HG03175 (cell line): ENCODE data around the gene BLTP1.
A peak's percentile ranks its signal among the peaks of the same experiment; 100 is the strongest.
"Not testable (repeated sequence)": the region's sequence is repeated elsewhere in the genome, so short reads cannot be mapped to it uniquely, and the experiment has no call there.

Experiments
- ATAC-seq: cut with Tn5 transposase; IDR thresholded peaks from one replicate; pipeline ENCODE4 v1.9.1; 2021; ENCODE audit warnings: mild to moderate bottlenecking, moderate library complexity; ENCODE audit not compliant: unreplicated experiment

BLTP1 gene

GRCh38 chr4:122151982-122152710 lies at the start of gene BLTP1:
Gene BLTP1, plus strand, starts transcription at chr4:122152331. Its CDS starts 18,317 bp downstream, at chr4:122170648.
- ATAC-seq: peak; percentile 95

GRCh38 chr4:122104184-122104583 lies 47.9 kb upstream of the BLTP1 start:
- ATAC-seq: no peak

GRCh38 chr4:122107680-122108079 lies 44.5 kb upstream of the BLTP1 start:
- no peak for ATAC-seq

- ATAC-seq: not testable (repeated sequence)
These were observed 41.8 kb upstream of the BLTP1 start for GRCh38 chr4:122110304-122110703.

- no peak for ATAC-seq
These were observed 34.4 kb upstream of the BLTP1 start for GRCh38 chr4:122117743-122118142.

GRCh38 chr4:122118243-122118642 lies 33.9 kb upstream of the BLTP1 start:
- ATAC-seq: no peak

- no peak for ATAC-seq
These were observed 32.4 kb upstream of the BLTP1 start for GRCh38 chr4:122119739-122120138.

- ATAC-seq: no peak
These were observed 30.5 kb upstream of the BLTP1 start for GRCh38 chr4:122121593-122121992.

- ATAC-seq: no peak
These were observed 30.0 kb upstream of the BLTP1 start for GRCh38 chr4:122122083-122122482.

GRCh38 chr4:122129061-122129460 lies 23.1 kb upstream of the BLTP1 start:
- no peak for ATAC-seq

- ATAC-seq: no peak
These were observed 20.5 kb upstream of the BLTP1 start for GRCh38 chr4:122131562-122132157.

- no peak for ATAC-seq
These were observed 19.2 kb upstream of the BLTP1 start for GRCh38 chr4:122132891-122133290.

GRCh38 chr4:122139139-122139538 lies 13.0 kb upstream of the BLTP1 start:
- ATAC-seq: no peak

GRCh38 chr4:122140834-122141233 lies 11.3 kb upstream of the BLTP1 start:
- no peak for ATAC-seq

GRCh38 chr4:122142687-122143086 lies 9.4 kb upstream of the BLTP1 start:
- no peak for ATAC-seq

GRCh38 chr4:122146652-122147051 lies 5.5 kb upstream of the BLTP1 start:
- no peak for ATAC-seq

GRCh38 chr4:122150931-122151330 lies 1.2 kb upstream of the BLTP1 start:
- no peak for ATAC-seq

- ATAC-seq: peak; percentile 49
These were observed 638 bp downstream of the BLTP1 start for GRCh38 chr4:122152711-122153226.

GRCh38 chr4:122156819-122157218 lies 4.7 kb downstream of the BLTP1 start:
- no peak for ATAC-seq

GRCh38 chr4:122163301-122163700 lies 11.2 kb downstream of the BLTP1 start:
- ATAC-seq: no peak

- ATAC-seq: no peak
These were observed 11.6 kb downstream of the BLTP1 start for GRCh38 chr4:122163767-122164166.

- ATAC-seq: no peak
These were observed 15.2 kb downstream of the BLTP1 start for GRCh38 chr4:122167369-122167768.
